Thyroid gland (tissue), 4 donors: ENCODE measurements around the gene TCEA2. TPM values are rescaled to one million over a fixed set of nuclear protein-coding genes. Genes with fewer than 3 reads are reported as not detected.

ENCODE experiments used
- DNase-seq, 2 donors: peaks; one replicate each; pipeline ENCODE4 v3.0.0-alpha.2; 2019
- H3K27ac ChIP-seq, 3 donors: fragments of 200-600 bp; sonication (generic); 1 replicate in 2 of 3; 2 replicates in 1 of 3; pipeline ENCODE4 v1.5.1; 2016 to 2019; ENCODE audit warnings: mild to moderate bottlenecking in 1 of 3, moderate library complexity in 1 of 3
- H3K27me3 ChIP-seq: fragments of 200-600 bp; sonication (generic); one replicate; pipeline ENCODE4 v1.5.1; 2019
- H3K36me3 ChIP-seq, 2 donors: fragments of 200-600 bp; sonication (generic); one replicate each; pipeline ENCODE4 v1.5.1; 2016 to 2019
- H3K4me1 ChIP-seq, 2 donors: fragments of 200-600 bp; sonication (generic); one replicate each; pipeline ENCODE4 v1.5.1; 2017 to 2019
- H3K4me3 ChIP-seq, 3 donors: fragments of 200-600 bp; sonication (generic); replicated peaks in 1 of 3; 1 replicate in 2 of 3; 2 replicates in 1 of 3; pipeline ENCODE4 v1.5.1; 2016; ENCODE audit warnings: mild to moderate bottlenecking in 1 of 3
- H3K9me3 ChIP-seq: fragments of 200-600 bp; sonication (generic); one replicate; pipeline ENCODE4 v1.5.1; 2017
- CTCF ChIP-seq, 6 experiments: fragments of 200-600 bp in 3 of 6; fragments of 450-650 bp in 3 of 6; sonication (generic) in 3 of 6; IDR thresholded peaks; one replicate each; pipeline ENCODE4 v1.5.1; 2016 to 2019; ENCODE audit warnings: antibody characterized with exemption in 6 of 6, mild to moderate bottlenecking in 2 of 6, inconsistent platforms in 1 of 6, moderate library complexity in 1 of 6
- POLR2A ChIP-seq, 2 donors: fragments of 450-650 bp; IDR thresholded peaks; one replicate each; pipeline ENCODE4 v1.6.1; 2017; ENCODE audit warnings: antibody characterized with exemption in 2 of 2, mild to moderate bottlenecking in 2 of 2, moderate library complexity in 1 of 2
- WGBS, 2 donors: methylation state at CpG; one replicate each; pipeline ENCODE4 v1.1.5; 2017; 5-methylcytosine and 5-hydroxymethylcytosine counted together
- intact Hi-C: fragments of 100-400 bp; cut with DNase I; formaldehyde crosslinking; loops from one replicate; pipeline ENCODE4 v1.15.1; 2023
- total RNA-seq, 4 donors: library from RNA; depleted of rRNA; stranded (reverse); fragments of >200 nt; gene quantifications; one replicate each; pipeline ENCODE4 v1.2.3, GENCODE V29; 2016

TCEA2 gene
- total RNA-seq, 4 donors from 2014 or later, result 20.9 to 43.1 (median 24.4) TPM

DNA sequence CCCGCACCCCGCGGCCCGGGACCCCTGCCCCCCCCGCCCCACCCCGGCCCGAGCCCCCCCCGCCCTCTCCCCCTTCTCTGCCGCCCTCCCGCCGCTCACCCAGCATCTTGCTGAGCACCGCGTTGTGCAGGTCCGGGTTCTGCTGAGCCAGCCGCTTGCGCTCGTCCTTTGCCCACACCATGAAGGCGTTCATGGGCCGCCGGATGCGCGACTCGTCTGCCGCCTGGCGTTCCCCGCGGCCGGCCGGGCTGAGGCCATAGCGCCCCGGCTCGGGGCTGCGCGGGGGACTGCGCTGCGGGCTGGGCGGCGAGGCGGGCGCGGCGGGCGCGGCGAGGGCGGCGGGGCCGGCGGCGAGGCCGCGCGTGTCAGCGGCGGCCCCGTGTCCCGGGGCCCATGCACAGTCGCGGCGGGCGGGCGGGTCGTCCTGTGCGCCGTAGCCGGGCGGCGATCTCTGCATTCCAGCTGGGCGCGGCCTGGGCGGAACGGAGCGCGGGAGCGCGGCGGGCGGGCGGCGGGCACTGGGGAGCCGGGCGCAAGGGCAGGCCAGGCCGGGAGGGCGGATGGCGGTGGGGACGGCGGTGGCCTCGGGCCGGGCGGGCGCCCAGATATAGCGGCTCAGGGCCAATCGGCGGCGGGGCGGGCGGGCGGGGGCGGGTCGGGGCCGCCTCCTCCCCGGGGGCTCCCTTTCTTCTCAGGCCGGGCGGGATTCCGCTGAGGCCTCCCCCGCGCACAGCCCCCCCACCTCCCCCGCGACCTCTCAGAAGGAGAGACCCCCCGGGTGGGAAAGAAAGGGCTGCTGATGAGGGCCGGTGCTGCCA is 13.7 kb upstream of the TCEA2 start, which contains the start of gene SOX18:
TSS of gene SOX18 (minus strand) at position 580 of the 818 bp plus-strand sequence. CDS start at position 457, 123 bp downstream.
- no peak for TF ChIP-seq CTCF (IDR thresholded peaks at IDR 0.05)
- no peak for TF ChIP-seq POLR2A (IDR thresholded peaks at IDR 0.05)
- Histone ChIP-seq H3K4me1 (peaks cover 3 to 10% of the 10 kb centered on the region in 2 donors), H3K36me3 (peaks cover 4% of the 10 kb centered on the region in 2 donors), H3K27me3 (peaks cover 4% of the 10 kb centered on the region), H3K27ac (peak within 1 kb of the TSS; percentile 62 to 70 (median 68)), H3K9me3 (no peaks in the 10 kb centered on the region), H3K4me3 (peak within 1 kb of the TSS in 1 of 3 donors; percentile 26)
- WGBS, 2 donors, result no CpG with 5 or more reads among the region's 111 CpGs
- intact Hi-C loops, result no loop called here
- no peak for DNase-seq

GRCh38 chr20:64049878-64050260 is 13.1 kb upstream of the TCEA2 start:
- H3K9me3 ChIP-seq, result no peaks in the 10 kb centered on the region
- H3K27ac ChIP-seq, result peak overlapping the region; percentile 62 to 70 (median 68)
- H3K4me3 ChIP-seq, result peak overlapping the region in 1 of 3 donors; percentile 23
- intact Hi-C loops, result no loop called here
- peaks cover 4% of the 10 kb centered on the region for H3K27me3 ChIP-seq
- peaks cover 4% of the 10 kb centered on the region in 2 donors for H3K36me3 ChIP-seq
- no peak for TF ChIP-seq POLR2A (IDR thresholded peaks at IDR 0.05)
- no peak for TF ChIP-seq CTCF (IDR thresholded peaks at IDR 0.05)
- H3K4me1 ChIP-seq, result peaks cover 3 to 10% of the 10 kb centered on the region in 2 donors
- DNase-seq, result no peak
- 40 to 57% methylated on average over 2 to 6 of the region's 16 CpGs for WGBS, 2 donors

DNA sequence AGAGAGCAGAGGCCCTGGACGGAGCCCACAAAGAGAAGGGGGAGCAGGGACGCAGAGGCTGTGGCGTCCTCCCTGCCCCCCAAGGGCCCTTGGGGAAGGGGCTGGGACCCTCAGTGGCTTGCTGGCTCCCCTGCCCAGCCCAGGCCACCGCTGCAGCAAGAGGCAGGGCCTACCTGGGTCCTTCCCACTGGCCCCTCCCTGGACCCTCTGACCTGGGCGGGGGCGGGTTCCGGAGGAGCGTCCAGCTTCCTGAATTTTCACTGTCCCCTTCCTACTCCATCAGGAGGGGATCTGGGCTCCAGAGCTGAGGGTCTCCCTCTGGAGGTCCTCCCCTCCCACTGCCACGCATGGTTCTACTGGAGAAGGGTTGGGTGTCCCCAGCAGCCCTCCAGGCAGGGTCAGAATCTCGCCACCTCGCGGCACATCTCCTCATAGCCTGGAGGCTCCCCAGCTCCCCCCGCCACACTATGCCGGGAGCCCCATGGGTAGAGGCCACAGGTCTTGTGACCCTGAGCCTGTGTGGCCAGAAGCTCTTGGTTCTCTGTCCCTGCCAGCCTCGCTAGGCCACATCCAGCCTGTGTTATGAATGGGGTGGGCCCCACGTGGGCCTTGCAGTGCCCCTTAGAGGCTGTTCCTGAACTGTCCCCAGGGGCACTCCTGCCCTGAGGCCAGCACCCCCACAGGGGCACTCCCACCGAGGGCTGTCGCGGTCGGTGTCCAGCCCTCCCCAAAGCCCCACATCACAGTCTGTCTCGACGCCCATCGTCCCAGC is 12.6 kb upstream of the TCEA2 start:
- 68 to 80% methylated on average over 6 to 13 of the region's 23 CpGs for WGBS, 2 donors
- Histone ChIP-seq H3K4me1 (peaks cover 3 to 10% of the 10 kb centered on the region in 2 donors), H3K4me3 (peak overlapping the region in 1 of 3 donors; percentile 23), H3K36me3 (peaks cover 4% of the 10 kb centered on the region in 2 donors), H3K9me3 (no peaks in the 10 kb centered on the region), H3K27me3 (peaks cover 4% of the 10 kb centered on the region), H3K27ac (peak overlapping the region; percentile 62 to 70 (median 68))
- intact Hi-C loops, result no loop called here
- no peak for TF ChIP-seq POLR2A (IDR thresholded peaks at IDR 0.05)
- TF ChIP-seq CTCF (IDR thresholded peaks at IDR 0.05), result no peak
- no peak for DNase-seq

- Histone ChIP-seq H3K27ac (peak overlapping the region; percentile 62 to 70 (median 68)), H3K4me3 (no peak overlapping the region), H3K27me3 (peaks cover 4% of the 10 kb centered on the region), H3K4me1 (peaks cover 3 to 10% of the 10 kb centered on the region in 2 donors), H3K36me3 (peaks cover 4% of the 10 kb centered on the region in 2 donors), H3K9me3 (no peaks in the 10 kb centered on the region)
- WGBS, 2 donors, result 75 to 79% methylated on average over 6 to 8 of the region's 11 CpGs
- no peak for TF ChIP-seq CTCF (IDR thresholded peaks at IDR 0.05)
- no peak for TF ChIP-seq POLR2A (IDR thresholded peaks at IDR 0.05)
- no peak for DNase-seq
- intact Hi-C loops, result no loop called here
These were observed 12.0 kb upstream of the TCEA2 start for GRCh38 chr20:64051033-64051452.
